ENCODE measurements around the gene AMELY. TPM values are rescaled to one million over a fixed set of nuclear protein-coding genes. Genes with fewer than 3 reads are reported as not detected.

AMELY gene
- total and polyA plus RNA-seq, 12 donors = not detected

- 51 to 60% methylated on average over 2 of the region's 2 CpGs; no CpG with 5 or more reads in 2 of the 4 donors for WGBS, 4 donors
- TF ChIP-seq CTCF (IDR thresholded peaks at IDR 0.05) (no peak), POLR2A (IDR thresholded peaks at IDR 0.05) (no peak)
These were observed 9.5 kb upstream of the AMELY start for GRCh38 chrY:6921061-6921460.

GRCh38 chrY:6913362-6913761 lies 1.8 kb upstream of the AMELY start:
- intact Hi-C loops (cut with DNase I) = no loop called here
- Histone ChIP-seq H3K4me3 (no peak overlapping the region), H3K27ac (no peak overlapping the region)

More at GRCh38 chrY:6921061-6921460, 9.5 kb upstream of the AMELY start:
- DNase-seq = no peak
- no peaks in the 10 kb centered on the region for H3K4me1 ChIP-seq (replicated peaks in 1 of 2)
- intact Hi-C loops (cut with DNase I) = no loop called here
- no peaks in the 10 kb centered on the region for H3K27me3 ChIP-seq
- H3K36me3 ChIP-seq (replicated peaks in 1 of 2) = no peaks in the 10 kb centered on the region
- H3K27ac ChIP-seq = no peak overlapping the region
- H3K4me3 ChIP-seq = no peak overlapping the region
- H3K9me3 ChIP-seq (replicated peaks in 1 of 3) = no peaks in the 10 kb centered on the region

GRCh38 chrY:6910372-6911252 lies 940 bp downstream of the AMELY start, which contains the start of gene TBL1Y:
Gene TBL1Y, plus strand, starts transcription at chrY:6910697. Its CDS starts 114,388 bp downstream, at chrY:7025085.
- intact Hi-C loops (cut with DNase I) = no loop called here
- no peak for DNase-seq
- H3K27ac ChIP-seq = no peak within 1 kb of the TSS
- no peak within 1 kb of the TSS for H3K4me3 ChIP-seq
- H3K36me3 ChIP-seq (replicated peaks in 1 of 2) = no peaks in the 10 kb centered on the region
- WGBS, 4 donors = 1% methylated on average over 89 of the region's 91 CpGs; no CpG with 5 or more reads in 3 of the 4 donors
- H3K4me1 ChIP-seq (replicated peaks in 1 of 2) = no peaks in the 10 kb centered on the region
- TF ChIP-seq POLR2A (IDR thresholded peaks at IDR 0.05) (no peak), CTCF (IDR thresholded peaks at IDR 0.05) (no peak)
- no peaks in the 10 kb centered on the region for H3K27me3 ChIP-seq
- H3K9me3 ChIP-seq (replicated peaks in 1 of 3) = no peaks in the 10 kb centered on the region

More at GRCh38 chrY:6913362-6913761, 1.8 kb upstream of the AMELY start:
- Histone ChIP-seq H3K9me3 (replicated peaks in 1 of 3) (no peaks in the 10 kb centered on the region), H3K4me1 (replicated peaks in 1 of 2) (no peaks in the 10 kb centered on the region), H3K27me3 (no peaks in the 10 kb centered on the region), H3K36me3 (replicated peaks in 1 of 2) (no peaks in the 10 kb centered on the region)
- TF ChIP-seq POLR2A (IDR thresholded peaks at IDR 0.05) (no peak), CTCF (IDR thresholded peaks at IDR 0.05) (no peak)
- no peak for DNase-seq

- Histone ChIP-seq H3K27ac (no peak overlapping the region), H3K27me3 (no peaks in the 10 kb centered on the region), H3K4me1 (replicated peaks in 1 of 2) (no peaks in the 10 kb centered on the region), H3K4me3 (no peak overlapping the region), H3K36me3 (replicated peaks in 1 of 2) (no peaks in the 10 kb centered on the region), H3K9me3 (replicated peaks in 1 of 3) (no peaks in the 10 kb centered on the region)
- no peak for DNase-seq
- intact Hi-C loops (cut with DNase I) = no loop called here
- TF ChIP-seq CTCF (IDR thresholded peaks at IDR 0.05) = no peak
- no peak for TF ChIP-seq POLR2A (IDR thresholded peaks at IDR 0.05)
- WGBS, 4 donors = 0 to 2% methylated on average over 4 to 14 of the region's 14 CpGs; no CpG with 5 or more reads in 2 of the 4 donors
These were observed 1.7 kb downstream of the AMELY start for GRCh38 chrY:6909856-6910255.

All from adrenal gland (tissue), 12 donors.